ENCODE results near the gene TSSK2.

- TF ChIP-seq, protein P1, sequence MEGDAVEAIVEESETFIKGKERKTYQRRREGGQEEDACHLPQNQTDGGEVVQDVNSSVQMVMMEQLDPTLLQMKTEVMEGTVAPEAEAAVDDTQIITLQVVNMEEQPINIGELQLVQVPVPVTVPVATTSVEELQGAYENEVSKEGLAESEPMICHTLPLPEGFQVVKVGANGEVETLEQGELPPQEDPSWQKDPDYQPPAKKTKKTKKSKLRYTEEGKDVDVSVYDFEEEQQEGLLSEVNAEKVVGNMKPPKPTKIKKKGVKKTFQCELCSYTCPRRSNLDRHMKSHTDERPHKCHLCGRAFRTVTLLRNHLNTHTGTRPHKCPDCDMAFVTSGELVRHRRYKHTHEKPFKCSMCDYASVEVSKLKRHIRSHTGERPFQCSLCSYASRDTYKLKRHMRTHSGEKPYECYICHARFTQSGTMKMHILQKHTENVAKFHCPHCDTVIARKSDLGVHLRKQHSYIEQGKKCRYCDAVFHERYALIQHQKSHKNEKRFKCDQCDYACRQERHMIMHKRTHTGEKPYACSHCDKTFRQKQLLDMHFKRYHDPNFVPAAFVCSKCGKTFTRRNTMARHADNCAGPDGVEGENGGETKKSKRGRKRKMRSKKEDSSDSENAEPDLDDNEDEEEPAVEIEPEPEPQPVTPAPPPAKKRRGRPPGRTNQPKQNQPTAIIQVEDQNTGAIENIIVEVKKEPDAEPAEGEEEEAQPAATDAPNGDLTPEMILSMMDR (IDR thresholded peaks at IDR 0.05) = no peak
- no peak for TF ChIP-seq POLR2A (IDR thresholded peaks at IDR 0.05)
These were observed 6.1 kb upstream of the TSSK2 start for GRCh38 chr22:19125011-19125410.

Measured in thyroid gland (tissue), 4 donors.